HepG2 (cell line): ENCODE measurements around the gene SVBP. TPM values are rescaled to one million over a fixed set of nuclear protein-coding genes. Genes with fewer than 3 reads are reported as not detected.
"Not testable (repeated sequence)": the region's sequence is repeated elsewhere in the genome, so short reads cannot be mapped to it uniquely, and the experiment has no call there.

ENCODE experiments used
- ATAC-seq: fragments of 200-7000 bp; cut with Tn5 transposase; 3 replicates; pipeline ENCODE4 v1.9.1; 2020; ENCODE audit warnings: mild to moderate bottlenecking, moderate library complexity
- BruUV-seq: library from RNA; stranded (reverse); fragments of 400-500 nt; replicated peaks from 2 replicates; lab custom pipeline; 2021; lab: Mats Ljungman, UMichigan
- CTCF ChIA-PET: fragments of 300-600 bp; formaldehyde crosslinking; extraction: SDS; loops from one replicate; lab custom pipeline; 2021; ENCODE audit warnings: low total read pairs, inconsistent platforms, low intra/inter-chr PET ratio; lab: Yijun Ruan, JAX
- POLR2A ChIA-PET: fragments of 350-600 bp; sonication (Branson Sonifier 250); formaldehyde crosslinking; loops from one replicate; lab custom pipeline; 2020; ENCODE audit warnings: antibody characterized with exemption, inconsistent platforms; lab: Yijun Ruan, JAX
- DNase-seq: peaks from one replicate; pipeline ENCODE4 v3.0.0-alpha.2; 2015; ENCODE audit warnings: low spot score
- FAIRE-seq: peaks from 3 replicates; lab custom pipeline; 2011; peaks lifted over from hg19 to GRCh38; lab: Jason Lieb, UNC
- H2AFZ ChIP-seq: one replicate; pipeline ENCODE4 v1.6.1; 2011; ENCODE audit warnings: low read length, inconsistent platforms
- H3K27ac ChIP-seq: fragments of 300-600 bp; 3 replicates; pipeline ENCODE4 v1.8.0; 2011; ENCODE audit warnings: mixed run types, mild to moderate bottlenecking, mixed read lengths, low read length, inconsistent platforms; ENCODE audit not compliant: insufficient read depth; ENCODE audit errors: extremely low read length
- H3K27me3 ChIP-seq, 2 experiments: fragments of 200-600 bp in 1 of 2; 2 replicates in 1 of 2; 3 replicates in 1 of 2; pipeline versions ENCODE4 v1.6.0 to v1.8.0; 2011; ENCODE audit warnings: low read length in 2 of 2, mild to moderate bottlenecking in 2 of 2, moderate library complexity in 2 of 2, inconsistent platforms in 1 of 2; ENCODE audit not compliant: insufficient read depth in 2 of 2, control insufficient read depth in 1 of 2
- H3K36me3 ChIP-seq, 2 experiments: fragments of 200-600 bp in 1 of 2; replicated peaks in 1 of 2; 2 replicates in 1 of 2; 3 replicates in 1 of 2; pipeline versions ENCODE4 v1.5.1 to v1.8.0; 2011; ENCODE audit warnings: low read length in 2 of 2, inconsistent platforms in 1 of 2; ENCODE audit not compliant: insufficient read depth in 2 of 2, control insufficient read depth in 1 of 2
- H3K4me1 ChIP-seq: 2 replicates; pipeline ENCODE4 v1.5.1; 2012; ENCODE audit warnings: low read length, inconsistent platforms; ENCODE audit not compliant: insufficient read depth
- H3K4me2 ChIP-seq: 2 replicates; pipeline ENCODE4 v1.6.0; 2011; ENCODE audit warnings: low read depth, low read length, inconsistent platforms
- H3K4me3 ChIP-seq, 3 experiments: fragments of 200-600 bp in 1 of 3; sonication (generic), shearing (Covaris generic) in 1 of 3; replicated peaks in 1 of 3; 2 replicates each; pipeline ENCODE4 v1.5.1; 2011 to 2016; ENCODE audit warnings: low read length in 3 of 3, inconsistent platforms in 2 of 3, low read depth in 2 of 3, mild to moderate bottlenecking in 2 of 3, control low read depth in 1 of 3, mixed read lengths in 1 of 3; ENCODE audit not compliant: insufficient read depth in 1 of 3
- H3K79me2 ChIP-seq: one replicate; pipeline ENCODE4 v1.6.1; 2011; ENCODE audit warnings: low read length, inconsistent platforms; ENCODE audit not compliant: insufficient read depth
- H3K9ac ChIP-seq: 2 replicates; pipeline ENCODE4 v1.6.0; 2011; ENCODE audit warnings: mild to moderate bottlenecking, low read depth, low read length, inconsistent platforms; ENCODE audit not compliant: insufficient read depth
- H3K9me3 ChIP-seq: 2 replicates; pipeline ENCODE4 v1.5.1; 2012; ENCODE audit warnings: mild to moderate bottlenecking, low read length
- H4K20me1 ChIP-seq: 2 replicates; pipeline ENCODE4 v1.6.0; 2011; ENCODE audit warnings: inconsistent platforms, mild to moderate bottlenecking, low read length, moderate library complexity; ENCODE audit not compliant: insufficient read depth
- ERF ChIP-seq: IDR thresholded peaks from 2 replicates; pipeline ENCODE4 v1.6.1; 2018; ENCODE audit warnings: missing biosample characterization, missing genetic modification reagents
- HDAC1 ChIP-seq: sonication (generic); formaldehyde crosslinking; IDR thresholded peaks from 2 replicates; pipeline ENCODE4 v1.5.1; 2020; ENCODE audit warnings: mild to moderate bottlenecking, missing genetic modification reagents
- KAT8 ChIP-seq: IDR thresholded peaks from 2 replicates; pipeline ENCODE4 v1.6.1; 2016; ENCODE audit warnings: missing genetic modification reagents, missing compliant biosample characterization
- NAIF1 ChIP-seq: sonication (generic); formaldehyde crosslinking; IDR thresholded peaks from 2 replicates; pipeline ENCODE4 v1.5.0; 2020; ENCODE audit warnings: mild to moderate bottlenecking, missing genetic modification reagents, borderline replicate concordance
- NRL ChIP-seq: sonication (generic); formaldehyde crosslinking; IDR thresholded peaks from 2 replicates; pipeline ENCODE4 v1.5.0; 2020; ENCODE audit warnings: missing genetic modification reagents, mild to moderate bottlenecking, moderate library complexity, borderline replicate concordance
- SKI ChIP-seq: fragments of 450-650 bp; IDR thresholded peaks from one replicate; pipeline ENCODE4 v1.6.1; 2018; ENCODE audit warnings: mild to moderate bottlenecking; ENCODE audit not compliant: partially characterized antibody
- SOX6 ChIP-seq, 2 experiments: fragments of 450-650 bp in 1 of 2; sonication (generic) in 1 of 2; formaldehyde crosslinking in 1 of 2; IDR thresholded peaks; 2 replicates each; pipeline versions ENCODE4 v1.4.0 to v1.6.1; 2017 to 2020; ENCODE audit warnings: antibody characterized with exemption in 1 of 2, mild to moderate bottlenecking in 1 of 2, missing genetic modification reagents in 1 of 2
- ZNF557 ChIP-seq: sonication (generic); formaldehyde crosslinking; IDR thresholded peaks from 2 replicates; pipeline ENCODE4 v1.4.0; 2020; ENCODE audit warnings: missing genetic modification reagents
- ZNF674 ChIP-seq: sonication (generic); formaldehyde crosslinking; IDR thresholded peaks from 2 replicates; pipeline ENCODE4 v1.5.0; 2020; ENCODE audit warnings: low read depth, mild to moderate bottlenecking, missing genetic modification reagents
- WGBS: methylation state at CpG from one replicate; pipeline ENCODE4 v1.1.6; 2017; ENCODE audit warnings: low lambda C conversion rate; 5-methylcytosine and 5-hydroxymethylcytosine counted together
- in situ Hi-C: cut with HindIII; loops from 2 replicates; pipeline ENCODE4 v1.10.0; 2017; ENCODE audit warnings: low pct_unique_long_range_greater_than_20kb; ENCODE audit not compliant: extremely low pct_ligation_motif_present
- intact Hi-C: fragments of 100-400 bp; cut with micrococcal nuclease; formaldehyde crosslinking; loops from one replicate; pipeline ENCODE4 v1.10.0; 2022; ENCODE audit not compliant: unreplicated experiment
- polyA plus RNA-seq, 8 experiments: library from polyadenylated mRNA; depleted of rRNA in 3 of 8; stranded (reverse) in 7 of 8; unstranded in 1 of 8; fragments of >200 nt; fragmentation: Illumina TruSeq in 4 of 8; extraction: Trizol in 4 of 8; gene quantifications; 2 replicates each; pipeline versions ENCODE4 v1.2.1 to v1.2.3, GENCODE V29; 2011 to 2016; ENCODE audit warnings: low read depth in 4 of 8, missing spikeins in 1 of 8, mixed read lengths in 1 of 8; ENCODE audit not compliant: insufficient read depth in 1 of 8
- total RNA-seq, 5 experiments: library from RNA; depleted of rRNA; stranded (reverse); fragments of >200 nt; fragmentation: Illumina TruSeq; extraction: Trizol; gene quantifications; 2 replicates each; pipeline ENCODE4 v1.2.3, GENCODE V29; 2016; ENCODE audit warnings: low read depth in 1 of 5
- TF ChIP-seq, protein P1 (sequence below): IDR thresholded peaks from 2 replicates; pipeline ENCODE4 v1.6.1; 2016; ENCODE audit warnings: missing compliant biosample characterization, missing genetic modification reagents, borderline replicate concordance
- TF ChIP-seq, protein P2 (sequence below): sonication (generic); formaldehyde crosslinking; IDR thresholded peaks from 2 replicates; pipeline ENCODE4 v1.5.1; 2020; ENCODE audit warnings: missing genetic modification reagents, mild to moderate bottlenecking, borderline replicate concordance

The SVBP gene
- total and polyA plus RNA-seq, 2 of the 13 experiments (the other 11 are each of a cell fraction or from before 2014, with no cell fraction given), result 28.8 to 48.2 TPM

DNA sequence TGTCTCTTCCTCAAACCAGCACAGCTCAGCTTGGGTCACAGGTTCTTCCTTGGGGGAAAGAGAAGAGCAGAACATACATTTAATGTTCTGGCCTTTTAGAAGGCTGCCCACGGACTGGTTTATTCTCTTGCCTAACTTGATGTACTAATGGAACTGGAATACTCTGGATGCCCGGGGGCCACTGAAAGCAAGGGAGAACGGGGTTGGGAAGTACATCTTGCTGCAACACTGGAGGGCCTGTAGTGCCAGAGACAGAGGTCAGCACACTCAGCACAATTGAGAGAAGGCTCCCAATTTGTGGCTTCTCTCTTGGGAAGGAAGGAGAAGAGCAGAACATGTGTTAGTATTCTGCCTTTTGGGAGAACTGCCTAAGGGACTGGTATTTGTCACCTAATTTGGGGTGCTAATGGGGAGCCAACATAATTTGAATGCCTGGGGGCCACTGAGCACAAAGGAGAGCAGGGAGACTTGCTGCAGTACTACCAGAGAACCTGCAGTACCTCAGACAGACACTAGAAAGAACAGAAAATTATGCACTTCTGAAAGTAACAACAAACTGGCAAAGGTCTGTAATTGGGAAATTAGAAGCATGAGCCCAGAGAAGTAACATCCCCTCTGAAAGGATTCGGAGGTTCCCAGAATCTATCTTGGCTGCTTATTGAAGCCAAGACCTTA, 43.3 kb upstream of the SVBP start:
- H3K27ac ChIP-seq, result no peak overlapping the region
- intact Hi-C loops, result no loop called here
- 0% methylated on average over 4 of the region's 4 CpGs for WGBS
- no peaks in the 10 kb centered on the region for H3K36me3 ChIP-seq
- no peaks in the 10 kb centered on the region for H4K20me1 ChIP-seq
- no peaks in the 10 kb centered on the region for H3K4me1 ChIP-seq
- ChIA-PET CTCF (no interaction called here), POLR2A (no interaction called here)
- ATAC-seq (peak; percentile 79), FAIRE-seq (peak; percentile 18), DNase-seq (no peak)
- in situ Hi-C loops, result no loop called here
- no TSS peak for BruUV-seq
- H3K27me3 ChIP-seq, result no peaks in the 10 kb centered on the region; a peak in 1 of 5 replicates
- H3K4me2 ChIP-seq, result no peak overlapping the region
- H3K9me3 ChIP-seq, result no peaks in the 10 kb centered on the region
- H2AFZ ChIP-seq, result no peak overlapping the region
- no peak overlapping the region for H3K4me3 ChIP-seq
- H3K79me2 ChIP-seq, result no peaks in the 10 kb centered on the region
- H3K9ac ChIP-seq, result no peak overlapping the region
- TF ChIP-seq SOX6 (IDR thresholded peaks at IDR 0.05) (no peak), SOX6 (CRISPR knock-in tag; IDR thresholded peaks at IDR 0.05) (no peak), NAIF1 (no peak), HDAC1 (CRISPR knock-in tag) (no peak), SKI (no peak), KAT8 (CRISPR knock-in tag) (no peak), ZNF674 (CRISPR knock-in tag) (no peak), ERF (CRISPR knock-in tag) (no peak), ZNF557 (CRISPR knock-in tag) (no peak), NRL (CRISPR knock-in tag) (no peak)
- TF ChIP-seq, protein P1, sequence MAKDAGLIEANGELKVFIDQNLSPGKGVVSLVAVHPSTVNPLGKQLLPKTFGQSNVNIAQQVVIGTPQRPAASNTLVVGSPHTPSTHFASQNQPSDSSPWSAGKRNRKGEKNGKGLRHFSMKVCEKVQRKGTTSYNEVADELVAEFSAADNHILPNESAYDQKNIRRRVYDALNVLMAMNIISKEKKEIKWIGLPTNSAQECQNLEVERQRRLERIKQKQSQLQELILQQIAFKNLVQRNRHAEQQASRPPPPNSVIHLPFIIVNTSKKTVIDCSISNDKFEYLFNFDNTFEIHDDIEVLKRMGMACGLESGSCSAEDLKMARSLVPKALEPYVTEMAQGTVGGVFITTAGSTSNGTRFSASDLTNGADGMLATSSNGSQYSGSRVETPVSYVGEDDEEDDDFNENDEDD (CRISPR knock-in tag), result no peak
- TF ChIP-seq, protein P2, sequence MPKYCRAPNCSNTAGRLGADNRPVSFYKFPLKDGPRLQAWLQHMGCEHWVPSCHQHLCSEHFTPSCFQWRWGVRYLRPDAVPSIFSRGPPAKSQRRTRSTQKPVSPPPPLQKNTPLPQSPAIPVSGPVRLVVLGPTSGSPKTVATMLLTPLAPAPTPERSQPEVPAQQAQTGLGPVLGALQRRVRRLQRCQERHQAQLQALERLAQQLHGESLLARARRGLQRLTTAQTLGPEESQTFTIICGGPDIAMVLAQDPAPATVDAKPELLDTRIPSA (CRISPR knock-in tag), result no peak

DNA sequence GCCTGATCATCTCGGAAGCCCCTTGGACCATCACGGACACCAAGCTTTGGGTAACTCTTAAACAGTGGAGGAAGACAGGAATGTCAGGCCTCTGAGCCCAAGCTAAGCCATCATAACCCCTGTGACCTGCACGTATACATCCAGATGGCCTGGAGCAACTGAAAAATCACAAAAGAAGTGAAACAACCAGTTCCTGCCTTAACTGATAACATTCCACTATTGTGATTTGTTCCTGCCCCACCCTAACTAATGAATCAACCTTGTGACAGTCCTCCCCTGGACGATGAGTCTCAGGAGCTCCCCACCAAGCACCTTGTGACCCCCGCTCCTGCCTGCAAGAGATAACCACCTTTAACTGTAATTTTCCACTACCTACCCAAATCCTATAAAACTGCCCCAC, 42.2 kb upstream of the SVBP start:
- H3K4me2 ChIP-seq, H3K79me2 ChIP-seq, DNase-seq, BruUV-seq, H3K9me3 ChIP-seq, H3K27ac ChIP-seq, FAIRE-seq, ATAC-seq, H3K36me3 ChIP-seq, in situ Hi-C loops, H2AFZ ChIP-seq, intact Hi-C loops, H3K4me1 ChIP-seq, H4K20me1 ChIP-seq, POLR2A ChIA-PET, H3K27me3 ChIP-seq, H3K9ac ChIP-seq, CTCF ChIA-PET, H3K4me3 ChIP-seq: not testable (repeated sequence)
- WGBS, result 49% methylated on average over 4 of the region's 5 CpGs
